Panc1 (cell line): ENCODE data around the gene LEKR1. TPM values are rescaled to one million over a fixed set of nuclear protein-coding genes. Genes with fewer than 3 reads are reported as not detected.

Experiments
- ATAC-seq: fragments of 200-7000 bp; cut with Tn5 transposase; 2 replicates; pipeline ENCODE4 v1.9.1; 2020; ENCODE audit warnings: mild to moderate bottlenecking, moderate library complexity
- BruUV-seq: library from RNA; stranded (reverse); fragments of 400-500 nt; replicated peaks from 2 replicates; lab custom pipeline; 2021; lab: Mats Ljungman, UMichigan
- CTCF ChIA-PET: fragments of 300-600 bp; sonication (Branson Sonifier 250); formaldehyde crosslinking; loops from one replicate; lab custom pipeline; 2022; ENCODE audit warnings: antibody characterized with exemption; lab: Charles Lee
- POLR2A ChIA-PET: fragments of 300-600 bp; sonication (Branson Sonifier 250); formaldehyde crosslinking; loops from one replicate; lab custom pipeline; 2022; ENCODE audit warnings: antibody characterized with exemption; lab: Charles Lee
- DNase-seq: peaks from one replicate; pipeline ENCODE4 v3.0.0-alpha.2; 2010; ENCODE audit warnings: low read depth, low spot score
- H3K27ac ChIP-seq: 2 replicates; pipeline ENCODE4 v1.5.1; 2011; ENCODE audit warnings: mild to moderate bottlenecking, low read length, inconsistent platforms
- H3K27me3 ChIP-seq: fragments of 200-500 bp; sonication (Bioruptor generic); 2 replicates; pipeline ENCODE4 v1.6.0; 2014; ENCODE audit warnings: low read length, inconsistent platforms; ENCODE audit not compliant: control insufficient read depth, insufficient read depth
- H3K36me3 ChIP-seq: fragments of 200-500 bp; sonication (Bioruptor generic); 2 replicates; pipeline ENCODE4 v1.5.1; 2014; ENCODE audit warnings: inconsistent platforms, mild to moderate bottlenecking, low read length, moderate library complexity; ENCODE audit not compliant: control insufficient read depth, insufficient read depth
- H3K4me1 ChIP-seq: 2 replicates; pipeline ENCODE4 v1.5.1; 2011; ENCODE audit warnings: inconsistent platforms, mild to moderate bottlenecking, low read length, moderate library complexity; ENCODE audit not compliant: control insufficient read depth, insufficient read depth
- H3K4me3 ChIP-seq, 2 experiments: 2 replicates each; pipeline ENCODE4 v1.5.1; 2011 to 2012; ENCODE audit warnings: low read depth in 2 of 2, low read length in 2 of 2, mild to moderate bottlenecking in 2 of 2, inconsistent platforms in 1 of 2, moderate library complexity in 1 of 2
- H3K9me3 ChIP-seq: fragments of 200-500 bp; sonication (Bioruptor generic); 2 replicates; pipeline ENCODE4 v1.5.1; 2014; ENCODE audit warnings: low read depth, mild to moderate bottlenecking, inconsistent platforms, low read length, moderate library complexity; ENCODE audit not compliant: control insufficient read depth, insufficient read depth
- POLR2AphosphoS5 ChIP-seq: IDR thresholded peaks from 2 replicates; pipeline ENCODE4 v1.6.1; 2012; ENCODE audit warnings: mild to moderate bottlenecking, low read depth, low read length, moderate library complexity
- SIN3A ChIP-seq: IDR thresholded peaks from 2 replicates; pipeline ENCODE4 v1.6.1; 2012; ENCODE audit warnings: low read depth, mild to moderate bottlenecking, low read length, moderate library complexity, borderline replicate concordance; ENCODE audit not compliant: insufficient read depth
- TCF7L2 ChIP-seq: IDR thresholded peaks from 2 replicates; pipeline ENCODE4 v1.6.1; 2011; ENCODE audit warnings: mild to moderate bottlenecking, low read depth, low read length, inconsistent platforms
- in situ Hi-C: cut with HindIII; loops from 2 replicates; pipeline ENCODE4 v1.10.0; 2016; ENCODE audit warnings: low sequenced_read_pairs, low pct_unique_long_range_greater_than_20kb
- intact Hi-C: fragments of 100-400 bp; cut with micrococcal nuclease; formaldehyde crosslinking; loops from one replicate; pipeline ENCODE4 v1.10.0; 2022; ENCODE audit not compliant: unreplicated experiment
- total RNA-seq: library from RNA; stranded (reverse); gene quantifications from one replicate; pipeline ENCODE4 v1.2.1, GENCODE V29; 2021; ENCODE audit not compliant: unreplicated experiment
- TF ChIP-seq, protein P1 (sequence below): fragments of 450-650 bp; IDR thresholded peaks from 2 replicates; pipeline ENCODE4 v1.5.1; 2017; ENCODE audit warnings: mild to moderate bottlenecking
- TF ChIP-seq, protein P2 (sequence below), 2 experiments: IDR thresholded peaks; 2 replicates each; pipeline ENCODE4 v1.6.1; 2011 to 2012; ENCODE audit warnings: low read depth in 2 of 2, control low read depth in 1 of 2, low read length in 1 of 2, mild to moderate bottlenecking in 1 of 2, moderate library complexity in 1 of 2; ENCODE audit not compliant: insufficient read depth in 1 of 2

Gene LEKR1
- total RNA-seq, 1 experiment from 2014 or later = not detected

DNA sequence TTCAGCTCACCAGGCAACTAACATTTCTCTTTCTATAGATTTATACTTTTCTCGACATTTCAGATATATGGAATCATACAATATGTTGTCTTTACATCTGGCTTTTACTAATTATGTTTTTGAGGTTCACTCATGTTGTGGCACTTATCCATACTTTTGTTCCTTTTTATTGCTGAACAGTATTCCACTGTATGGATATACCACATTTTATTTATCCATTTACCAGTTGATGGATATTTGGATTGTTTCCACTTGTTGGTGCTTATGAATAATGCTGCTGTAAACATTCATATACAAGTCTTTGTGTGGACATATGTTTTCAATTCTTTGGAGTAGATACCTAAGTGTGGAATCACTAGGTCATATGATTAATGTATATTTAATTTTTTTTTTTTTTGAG, 97.2 kb downstream of the LEKR1 start:
- in situ Hi-C loops = no loop called here
- CTCF ChIA-PET = no interaction called here
- Histone ChIP-seq H3K27me3 (no peaks in the 10 kb centered on the region), H3K4me1 (no peaks in the 10 kb centered on the region), H3K4me3 (no peak overlapping the region), H3K36me3 (no peaks in the 10 kb centered on the region), H3K27ac (no peak overlapping the region), H3K9me3 (peaks cover 10% of the 10 kb centered on the region; the same call in 1 of the 2 replicates)
- BruUV-seq = no TSS peak
- POLR2A ChIA-PET = no interaction called here
- ATAC-seq (no peak), DNase-seq (no peak)
- intact Hi-C loops = no loop called here
- no peak for TF ChIP-seq TCF7L2
- no peak for TF ChIP-seq POLR2AphosphoS5
- TF ChIP-seq, protein P1, sequence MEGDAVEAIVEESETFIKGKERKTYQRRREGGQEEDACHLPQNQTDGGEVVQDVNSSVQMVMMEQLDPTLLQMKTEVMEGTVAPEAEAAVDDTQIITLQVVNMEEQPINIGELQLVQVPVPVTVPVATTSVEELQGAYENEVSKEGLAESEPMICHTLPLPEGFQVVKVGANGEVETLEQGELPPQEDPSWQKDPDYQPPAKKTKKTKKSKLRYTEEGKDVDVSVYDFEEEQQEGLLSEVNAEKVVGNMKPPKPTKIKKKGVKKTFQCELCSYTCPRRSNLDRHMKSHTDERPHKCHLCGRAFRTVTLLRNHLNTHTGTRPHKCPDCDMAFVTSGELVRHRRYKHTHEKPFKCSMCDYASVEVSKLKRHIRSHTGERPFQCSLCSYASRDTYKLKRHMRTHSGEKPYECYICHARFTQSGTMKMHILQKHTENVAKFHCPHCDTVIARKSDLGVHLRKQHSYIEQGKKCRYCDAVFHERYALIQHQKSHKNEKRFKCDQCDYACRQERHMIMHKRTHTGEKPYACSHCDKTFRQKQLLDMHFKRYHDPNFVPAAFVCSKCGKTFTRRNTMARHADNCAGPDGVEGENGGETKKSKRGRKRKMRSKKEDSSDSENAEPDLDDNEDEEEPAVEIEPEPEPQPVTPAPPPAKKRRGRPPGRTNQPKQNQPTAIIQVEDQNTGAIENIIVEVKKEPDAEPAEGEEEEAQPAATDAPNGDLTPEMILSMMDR = no peak
- no peak for TF ChIP-seq SIN3A
- TF ChIP-seq, protein P2, sequence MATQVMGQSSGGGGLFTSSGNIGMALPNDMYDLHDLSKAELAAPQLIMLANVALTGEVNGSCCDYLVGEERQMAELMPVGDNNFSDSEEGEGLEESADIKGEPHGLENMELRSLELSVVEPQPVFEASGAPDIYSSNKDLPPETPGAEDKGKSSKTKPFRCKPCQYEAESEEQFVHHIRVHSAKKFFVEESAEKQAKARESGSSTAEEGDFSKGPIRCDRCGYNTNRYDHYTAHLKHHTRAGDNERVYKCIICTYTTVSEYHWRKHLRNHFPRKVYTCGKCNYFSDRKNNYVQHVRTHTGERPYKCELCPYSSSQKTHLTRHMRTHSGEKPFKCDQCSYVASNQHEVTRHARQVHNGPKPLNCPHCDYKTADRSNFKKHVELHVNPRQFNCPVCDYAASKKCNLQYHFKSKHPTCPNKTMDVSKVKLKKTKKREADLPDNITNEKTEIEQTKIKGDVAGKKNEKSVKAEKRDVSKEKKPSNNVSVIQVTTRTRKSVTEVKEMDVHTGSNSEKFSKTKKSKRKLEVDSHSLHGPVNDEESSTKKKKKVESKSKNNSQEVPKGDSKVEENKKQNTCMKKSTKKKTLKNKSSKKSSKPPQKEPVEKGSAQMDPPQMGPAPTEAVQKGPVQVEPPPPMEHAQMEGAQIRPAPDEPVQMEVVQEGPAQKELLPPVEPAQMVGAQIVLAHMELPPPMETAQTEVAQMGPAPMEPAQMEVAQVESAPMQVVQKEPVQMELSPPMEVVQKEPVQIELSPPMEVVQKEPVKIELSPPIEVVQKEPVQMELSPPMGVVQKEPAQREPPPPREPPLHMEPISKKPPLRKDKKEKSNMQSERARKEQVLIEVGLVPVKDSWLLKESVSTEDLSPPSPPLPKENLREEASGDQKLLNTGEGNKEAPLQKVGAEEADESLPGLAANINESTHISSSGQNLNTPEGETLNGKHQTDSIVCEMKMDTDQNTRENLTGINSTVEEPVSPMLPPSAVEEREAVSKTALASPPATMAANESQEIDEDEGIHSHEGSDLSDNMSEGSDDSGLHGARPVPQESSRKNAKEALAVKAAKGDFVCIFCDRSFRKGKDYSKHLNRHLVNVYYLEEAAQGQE (IDR thresholded peaks at IDR 0.05; ENCODE audit: insufficient read depth in 1 of 2, low read depth in 2 of 2, low read length in 1 of 2) = no peak

DNA sequence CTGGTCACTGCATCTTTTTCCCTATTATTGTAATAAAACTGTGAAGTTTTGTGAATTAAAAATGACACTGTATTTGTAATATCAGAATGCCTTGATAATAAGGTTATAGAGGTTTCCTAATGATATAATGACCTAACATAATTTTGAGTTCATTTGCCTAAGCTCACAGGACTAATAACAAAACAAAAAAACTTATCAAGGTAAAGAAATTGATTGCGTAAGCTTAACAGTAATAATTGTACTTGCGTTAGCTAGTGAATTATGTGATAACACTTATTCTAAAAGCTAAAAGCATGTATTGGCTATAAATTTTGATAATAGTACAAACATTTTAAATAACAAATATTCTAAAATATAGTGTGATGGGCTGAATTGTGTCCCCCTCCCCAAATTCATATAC, 112.6 kb downstream of the LEKR1 start:
- ChIA-PET CTCF (no interaction called here), POLR2A (no interaction called here)
- Histone ChIP-seq H3K36me3 (no peaks in the 10 kb centered on the region), H3K27me3 (no peaks in the 10 kb centered on the region), H3K4me1 (no peaks in the 10 kb centered on the region), H3K4me3 (no peak overlapping the region), H3K9me3 (no peaks in the 10 kb centered on the region; the same call in 1 of the 2 replicates), H3K27ac (no peak overlapping the region)
- in situ Hi-C loops (no loop called here), intact Hi-C loops (no loop called here)
- no peak for ATAC-seq
- DNase-seq = no peak
- TF ChIP-seq, protein P1 = no peak
- TF ChIP-seq, protein P2 (IDR thresholded peaks at IDR 0.05; ENCODE audit: insufficient read depth in 1 of 2, low read depth in 2 of 2, low read length in 1 of 2) = no peak
- TF ChIP-seq POLR2AphosphoS5 (no peak), TCF7L2 (no peak), SIN3A (no peak)
- no TSS peak for BruUV-seq
